Endodermal cell (in vitro differentiated cells): ENCODE results near the gene BSG. TPM values are rescaled to one million over a fixed set of nuclear protein-coding genes. Genes with fewer than 3 reads are reported as not detected.

Source experiments
- DNase-seq: peaks from one replicate; pipeline ENCODE4 v3.0.0-alpha.2; 2017
- H3K27ac ChIP-seq: 2 replicates; pipeline ENCODE4 v1.5.1; 2013; ENCODE audit warnings: mild to moderate bottlenecking, low read depth, low read length, moderate library complexity
- H3K27me3 ChIP-seq: 2 replicates; pipeline ENCODE4 v1.6.1; 2013; ENCODE audit warnings: mild to moderate bottlenecking, low read length, moderate library complexity; ENCODE audit not compliant: insufficient read depth, control insufficient read depth, poor library complexity, severe bottlenecking
- H3K36me3 ChIP-seq: 2 replicates; pipeline ENCODE4 v1.7.0; 2013; ENCODE audit warnings: mild to moderate bottlenecking, low read length, moderate library complexity; ENCODE audit not compliant: control insufficient read depth, insufficient read depth
- H3K4me1 ChIP-seq: one replicate; pipeline ENCODE4 v1.7.0; 2013; ENCODE audit warnings: low read length; ENCODE audit not compliant: control insufficient read depth, insufficient read depth
- H3K4me3 ChIP-seq: 2 replicates; pipeline ENCODE4 v1.5.1; 2013; ENCODE audit warnings: mild to moderate bottlenecking, low read length, moderate library complexity
- H3K9ac ChIP-seq: 2 replicates; pipeline ENCODE4 v1.6.1; 2013; ENCODE audit warnings: mild to moderate bottlenecking, low read length, moderate library complexity; ENCODE audit not compliant: poor library complexity, severe bottlenecking; ENCODE audit errors: extremely low read depth
- H3K9me3 ChIP-seq: 2 replicates; pipeline ENCODE4 v1.6.1; 2013; ENCODE audit warnings: mild to moderate bottlenecking, low read length, moderate library complexity; ENCODE audit not compliant: control insufficient read depth
- H3K27ac Mint-ChIP-seq: 2 replicates; pipeline ENCODE4 v1.8.0; 2020; ENCODE audit warnings: mixed read lengths
- H3K27me3 Mint-ChIP-seq: 2 replicates; pipeline ENCODE4 v1.8.0; 2021; ENCODE audit warnings: mild to moderate bottlenecking, mixed read lengths; ENCODE audit not compliant: insufficient read depth
- H3K36me3 Mint-ChIP-seq: 2 replicates; pipeline ENCODE4 v1.8.0; 2020; ENCODE audit warnings: low read depth, mixed read lengths
- H3K4me1 Mint-ChIP-seq: 2 replicates; pipeline ENCODE4 v1.8.0; 2020; ENCODE audit warnings: mixed read lengths
- H3K4me3 Mint-ChIP-seq: 2 replicates; pipeline ENCODE4 v1.8.0; 2020; ENCODE audit warnings: mild to moderate bottlenecking, moderate library complexity, mixed read lengths
- H3K9me3 Mint-ChIP-seq: 2 replicates; pipeline ENCODE4 v1.8.0; 2020; ENCODE audit warnings: mild to moderate bottlenecking, mixed read lengths
- CTCF ChIP-seq: fragments of 200-600 bp; sonication (generic); conservative IDR thresholded peaks from 2 replicates; pipeline ENCODE4 v1.5.0; 2021; ENCODE audit warnings: antibody characterized with exemption, mild to moderate bottlenecking
- WGBS, 2 experiments: methylation state at CpG; one replicate each; pipeline versions ENCODE4 v1.1.5 to v1.1.7; 2013; ENCODE audit warnings: missing lambda C conversion rate in 2 of 2, mixed read lengths in 1 of 2; ENCODE audit not compliant: insufficient coverage in 1 of 2, insufficient read length in 1 of 2; 5-methylcytosine and 5-hydroxymethylcytosine counted together
- total RNA-seq, 2 donors: library from RNA; stranded (reverse); fragmentation: NEBNext Ultra II Directional in 1 of 2; extraction: Animal tissue kit (Norgen Biotek cat#: 25700) in 1 of 2; gene quantifications; 2 replicates in 1 of 2; 3 replicates in 1 of 2; pipeline ENCODE4 v1.2.1, GENCODE V29; 2021

BSG gene
- total RNA-seq, 2 donors from 2014 or later = 808 to 833 TPM

- no peak for DNase-seq
- no peak overlapping the region for H3K4me3 ChIP-seq
- no peaks in the 10 kb centered on the region for H3K36me3 ChIP-seq
- H3K9me3 Mint-ChIP-seq = no peaks in the 10 kb centered on the region
- TF ChIP-seq CTCF = no peak
- peaks cover 4% of the 10 kb centered on the region for H3K4me1 ChIP-seq
- H3K4me3 Mint-ChIP-seq = no peak overlapping the region
- no peaks in the 10 kb centered on the region for H3K27me3 ChIP-seq
- H3K9ac ChIP-seq = no peak overlapping the region
- H3K36me3 Mint-ChIP-seq = no peaks in the 10 kb centered on the region
- no peaks in the 10 kb centered on the region for H3K9me3 ChIP-seq
- peaks cover 4% of the 10 kb centered on the region for H3K27me3 Mint-ChIP-seq
- 82 to 97% methylated on average over 9 to 14 of the region's 14 CpGs for WGBS, 2 experiments
- H3K27ac ChIP-seq = no peak overlapping the region
- no peaks in the 10 kb centered on the region for H3K4me1 Mint-ChIP-seq
- H3K27ac Mint-ChIP-seq = no peak overlapping the region
These were observed 17.0 kb upstream of the BSG start for GRCh38 chr19:555474-555808.

GRCh38 chr19:556611-557382 lies 15.6 kb upstream of the BSG start:
- no peak for TF ChIP-seq CTCF
- Histone ChIP-seq H3K9me3 (no peaks in the 10 kb centered on the region), H3K9ac (no peak overlapping the region), H3K36me3 (no peaks in the 10 kb centered on the region), H3K27ac (no peak overlapping the region), H3K4me3 (no peak overlapping the region), H3K4me1 (peaks cover 4% of the 10 kb centered on the region), H3K27me3 (no peaks in the 10 kb centered on the region)
- Mint-ChIP-seq H3K27me3 (no peaks in the 10 kb centered on the region), H3K4me3 (no peak overlapping the region), H3K27ac (no peak overlapping the region), H3K9me3 (no peaks in the 10 kb centered on the region), H3K4me1 (no peaks in the 10 kb centered on the region), H3K36me3 (no peaks in the 10 kb centered on the region)
- peak; percentile 44 for DNase-seq
- WGBS, 2 experiments = 91 to 92% methylated on average over 27 to 31 of the region's 31 CpGs

- Histone ChIP-seq H3K9me3 (no peaks in the 10 kb centered on the region), H3K27ac (no peak overlapping the region), H3K4me3 (no peak overlapping the region), H3K36me3 (no peaks in the 10 kb centered on the region), H3K4me1 (peaks cover 4% of the 10 kb centered on the region), H3K27me3 (no peaks in the 10 kb centered on the region), H3K9ac (no peak overlapping the region)
- Mint-ChIP-seq H3K27me3 (no peaks in the 10 kb centered on the region), H3K9me3 (no peaks in the 10 kb centered on the region), H3K4me1 (no peaks in the 10 kb centered on the region), H3K27ac (peak overlapping the region; percentile 30), H3K4me3 (no peak overlapping the region), H3K36me3 (peaks cover 6% of the 10 kb centered on the region)
- 85 to 86% methylated on average over 12 to 20 of the region's 21 CpGs for WGBS, 2 experiments
- TF ChIP-seq CTCF = no peak
- peak; percentile 39 for DNase-seq
These were observed 13.5 kb upstream of the BSG start for GRCh38 chr19:558770-559439.
